Transverse colon (tissue), 4 donors: Measurements from ENCODE around the gene KRT34. TPM values are rescaled to one million over a fixed set of nuclear protein-coding genes. Genes with fewer than 3 reads are reported as not detected.

Source experiments
- DNase-seq: peaks from one replicate; pipeline ENCODE4 v3.0.0-alpha.2; 2019
- H3K27ac ChIP-seq, 4 donors: fragments of 200-600 bp; sonication (generic); 2 replicates each; pipeline ENCODE4 v1.5.1; 2016 to 2018; ENCODE audit warnings: inconsistent platforms in 4 of 4
- H3K27me3 ChIP-seq: fragments of 200-600 bp; sonication (generic); 2 replicates; pipeline ENCODE4 v1.5.1; 2017; ENCODE audit warnings: inconsistent platforms
- H3K36me3 ChIP-seq, 4 donors: fragments of 200-600 bp; sonication (generic); 2 replicates each; pipeline ENCODE4 v1.5.1; 2017 to 2019; ENCODE audit warnings: inconsistent platforms in 4 of 4
- H3K4me1 ChIP-seq, 4 donors: fragments of 200-600 bp; sonication (generic); 2 replicates each; pipeline ENCODE4 v1.5.1; 2017 to 2020; ENCODE audit warnings: inconsistent platforms in 4 of 4
- H3K4me3 ChIP-seq, 4 donors: fragments of 200-600 bp; sonication (generic); 1 replicate in 1 of 4; 2 replicates in 3 of 4; pipeline versions ENCODE4 v1.5.1 to v1.6.1; 2017 to 2019; ENCODE audit warnings: inconsistent platforms in 4 of 4
- H3K9me3 ChIP-seq, 2 donors: fragments of 200-600 bp; sonication (generic); 2 replicates each; pipeline ENCODE4 v1.5.1; 2017 to 2019; ENCODE audit warnings: inconsistent platforms in 2 of 2
- EP300 ChIP-seq: sonication (generic); formaldehyde crosslinking; IDR thresholded peaks from one replicate; pipeline ENCODE4 v1.6.1; 2017; ENCODE audit warnings: antibody characterized with exemption, low read depth
- POLR2A ChIP-seq: fragments of 450-650 bp; IDR thresholded peaks from one replicate; pipeline ENCODE4 v1.6.1; 2016; ENCODE audit warnings: antibody characterized with exemption, mild to moderate bottlenecking, moderate library complexity
- POLR2AphosphoS5 ChIP-seq, 3 donors: sonication (generic); formaldehyde crosslinking; IDR thresholded peaks; one replicate each; pipeline ENCODE4 v1.6.1; 2016; ENCODE audit warnings: antibody characterized with exemption in 3 of 3
- WGBS, 2 donors: methylation state at CpG; one replicate each; pipeline ENCODE4 v1.1.5; 2018; ENCODE audit warnings: low coverage in 1 of 2; 5-methylcytosine and 5-hydroxymethylcytosine counted together
- in situ Hi-C, 4 donors: fragments of 200-750 bp; cut with MboI; loops; one replicate each; pipeline versions ENCODE4 v1.15.0 to v1.15.1; 2017; ENCODE audit warnings: low sequenced_read_pairs in 3 of 4, low pct_ligation_motif_present in 1 of 4, low pct_unique_long_range_greater_than_20kb in 1 of 4
- intact Hi-C: fragments of 100-400 bp; cut with DNase I; formaldehyde crosslinking; loops from one replicate; pipeline ENCODE4 v1.15.1; 2023; ENCODE audit warnings: low total_unique reads
- total RNA-seq, 4 donors: library from RNA; depleted of rRNA; stranded (reverse); fragments of >200 nt; gene quantifications; one replicate each; pipeline ENCODE4 v1.1.0, GENCODE V29; 2016
- TF ChIP-seq, protein P1 (sequence below), 5 experiments: fragments of 200-600 bp in 3 of 5; fragments of 450-650 bp in 2 of 5; sonication (generic) in 3 of 5; IDR thresholded peaks; 1 replicate in 2 of 5; 2 replicates in 3 of 5; pipeline ENCODE4 v1.5.1; 2016 to 2017; ENCODE audit warnings: antibody characterized with exemption in 5 of 5, inconsistent platforms in 3 of 5, mild to moderate bottlenecking in 2 of 5, moderate library complexity in 1 of 5

KRT34 gene
- total RNA-seq, 4 donors from 2014 or later: not detected

DNA sequence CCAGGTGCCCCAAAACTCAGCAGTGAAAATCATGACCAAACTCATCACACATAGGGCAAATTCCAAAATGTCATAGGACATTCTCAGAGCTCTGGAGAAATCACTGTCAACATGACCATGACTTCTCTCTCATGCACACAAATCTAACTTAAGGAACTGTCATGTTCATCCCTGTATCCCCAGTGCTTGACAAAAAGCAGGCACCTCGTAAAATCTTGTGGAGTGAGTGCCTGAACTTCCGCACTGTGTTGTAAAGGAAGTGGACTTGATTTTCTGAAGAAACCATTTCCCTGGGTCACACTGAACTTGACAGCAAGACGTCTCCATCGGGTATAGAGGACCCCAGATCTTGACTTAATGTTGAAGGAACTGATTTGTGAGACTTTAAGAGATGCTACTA lies 39.5 kb upstream of the KRT34 start:
- TF ChIP-seq POLR2AphosphoS5 (IDR thresholded peaks at IDR 0.05) (peak in 1 of 3 donors; percentile 29), POLR2A (no peak)
- intact Hi-C loops (no loop called here), in situ Hi-C loops (no loop called here)
- Histone ChIP-seq H3K4me1 (no peaks in the 10 kb centered on the region), H3K27me3 (no peaks in the 10 kb centered on the region), H3K4me3 (no peak overlapping the region), H3K27ac (no peak overlapping the region), H3K9me3 (no peaks in the 10 kb centered on the region), H3K36me3 (no peaks in the 10 kb centered on the region)
- DNase-seq: no peak
- WGBS, 2 donors: 60 to 71% methylated on average over 1 to 4 of the region's 4 CpGs

DNA sequence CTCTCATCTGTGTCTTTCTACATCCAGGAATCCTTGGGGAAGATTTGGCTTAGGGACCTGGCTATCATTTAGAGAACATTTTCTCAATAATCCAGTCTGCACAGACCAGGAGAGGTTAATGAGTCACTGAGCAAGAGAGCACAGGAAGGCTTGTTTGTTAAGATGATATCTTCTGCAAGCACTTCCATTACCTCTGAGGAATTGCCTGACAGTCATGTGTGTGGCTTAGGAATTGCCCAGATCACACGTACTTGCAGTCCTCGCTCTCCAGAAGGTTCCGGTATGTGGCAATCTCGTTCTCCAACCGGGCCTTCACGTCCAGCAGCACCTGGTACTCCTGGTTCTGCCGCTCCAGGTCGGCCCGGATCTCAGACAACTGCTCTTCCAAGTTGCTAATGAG lies 39.0 kb upstream of the KRT34 start:
- intact Hi-C loops (no loop called here), in situ Hi-C loops (no loop called here)
- Histone ChIP-seq H3K9me3 (no peaks in the 10 kb centered on the region), H3K4me1 (no peaks in the 10 kb centered on the region), H3K4me3 (no peak overlapping the region), H3K36me3 (no peaks in the 10 kb centered on the region), H3K27me3 (no peaks in the 10 kb centered on the region), H3K27ac (no peak overlapping the region)
- 73% methylated on average over 9 of the region's 9 CpGs; no CpG with 5 or more reads in 1 of the 2 donors for WGBS, 2 donors
- no peak for DNase-seq
- TF ChIP-seq POLR2A: no peak
- TF ChIP-seq, protein P1, sequence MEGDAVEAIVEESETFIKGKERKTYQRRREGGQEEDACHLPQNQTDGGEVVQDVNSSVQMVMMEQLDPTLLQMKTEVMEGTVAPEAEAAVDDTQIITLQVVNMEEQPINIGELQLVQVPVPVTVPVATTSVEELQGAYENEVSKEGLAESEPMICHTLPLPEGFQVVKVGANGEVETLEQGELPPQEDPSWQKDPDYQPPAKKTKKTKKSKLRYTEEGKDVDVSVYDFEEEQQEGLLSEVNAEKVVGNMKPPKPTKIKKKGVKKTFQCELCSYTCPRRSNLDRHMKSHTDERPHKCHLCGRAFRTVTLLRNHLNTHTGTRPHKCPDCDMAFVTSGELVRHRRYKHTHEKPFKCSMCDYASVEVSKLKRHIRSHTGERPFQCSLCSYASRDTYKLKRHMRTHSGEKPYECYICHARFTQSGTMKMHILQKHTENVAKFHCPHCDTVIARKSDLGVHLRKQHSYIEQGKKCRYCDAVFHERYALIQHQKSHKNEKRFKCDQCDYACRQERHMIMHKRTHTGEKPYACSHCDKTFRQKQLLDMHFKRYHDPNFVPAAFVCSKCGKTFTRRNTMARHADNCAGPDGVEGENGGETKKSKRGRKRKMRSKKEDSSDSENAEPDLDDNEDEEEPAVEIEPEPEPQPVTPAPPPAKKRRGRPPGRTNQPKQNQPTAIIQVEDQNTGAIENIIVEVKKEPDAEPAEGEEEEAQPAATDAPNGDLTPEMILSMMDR (IDR thresholded peaks at IDR 0.05): no peak
- TF ChIP-seq POLR2AphosphoS5 (IDR thresholded peaks at IDR 0.05): no peak
- no peak for TF ChIP-seq EP300

DNA sequence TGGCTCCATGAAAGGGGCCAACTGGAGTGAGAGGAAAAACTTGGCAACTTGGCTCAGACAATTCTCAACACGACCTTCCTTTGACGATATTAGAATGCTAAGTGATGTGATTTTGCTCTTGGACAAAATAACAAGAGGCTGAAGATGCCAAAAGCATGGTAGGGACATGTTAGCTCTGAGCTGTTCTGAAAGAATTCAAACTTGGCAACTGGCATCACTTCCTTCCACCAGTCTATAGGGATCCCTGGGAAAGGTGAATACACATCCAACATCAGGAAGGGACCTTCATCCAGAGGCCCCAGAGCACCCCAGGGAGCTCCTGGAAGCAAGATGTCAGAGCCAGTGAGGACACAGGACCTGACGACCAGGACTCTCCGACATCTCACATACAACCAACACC lies 38.0 kb upstream of the KRT34 start:
- 68 to 90% methylated on average over 2 to 4 of the region's 4 CpGs for WGBS, 2 donors
- Histone ChIP-seq H3K4me3 (no peak overlapping the region), H3K9me3 (no peaks in the 10 kb centered on the region), H3K36me3 (no peaks in the 10 kb centered on the region), H3K27me3 (no peaks in the 10 kb centered on the region), H3K4me1 (no peaks in the 10 kb centered on the region), H3K27ac (no peak overlapping the region)
- TF ChIP-seq EP300: no peak
- TF ChIP-seq POLR2A: no peak
- intact Hi-C loops: no loop called here
- in situ Hi-C loops: no loop called here
- no peak for DNase-seq

DNA sequence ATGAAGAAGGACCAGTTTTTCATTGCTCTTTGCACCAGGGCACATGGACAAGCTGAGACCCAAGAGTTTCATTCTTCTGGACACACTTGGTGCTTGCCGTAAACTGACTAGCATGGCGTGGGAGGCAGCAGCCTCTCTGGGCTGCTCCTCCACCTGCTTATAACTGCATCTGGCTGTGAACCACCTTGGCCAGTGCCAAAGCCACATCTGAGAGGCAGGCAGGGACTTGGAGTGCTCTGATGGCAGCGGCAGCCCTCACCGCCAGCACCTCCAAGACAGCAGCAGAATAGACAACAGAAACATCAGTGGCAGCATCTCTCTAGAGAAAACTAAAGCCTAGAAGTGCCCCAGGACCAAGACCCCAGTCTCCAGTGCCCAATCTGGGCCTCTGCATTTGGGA lies 37.6 kb upstream of the KRT34 start:
- intact Hi-C loops (no loop called here), in situ Hi-C loops (no loop called here)
- H3K4me3 ChIP-seq: no peak overlapping the region
- 85% methylated on average over 4 of the region's 4 CpGs; no CpG with 5 or more reads in 1 of the 2 donors for WGBS, 2 donors
- DNase-seq: no peak
- TF ChIP-seq POLR2AphosphoS5 (IDR thresholded peaks at IDR 0.05) (no peak), EP300 (no peak), POLR2A (no peak)
- TF ChIP-seq, protein P1 (IDR thresholded peaks at IDR 0.05): no peak
- H3K4me1 ChIP-seq: no peaks in the 10 kb centered on the region
- H3K36me3 ChIP-seq: no peaks in the 10 kb centered on the region
- no peaks in the 10 kb centered on the region for H3K9me3 ChIP-seq
- no peak overlapping the region for H3K27ac ChIP-seq
- no peaks in the 10 kb centered on the region for H3K27me3 ChIP-seq

DNA sequence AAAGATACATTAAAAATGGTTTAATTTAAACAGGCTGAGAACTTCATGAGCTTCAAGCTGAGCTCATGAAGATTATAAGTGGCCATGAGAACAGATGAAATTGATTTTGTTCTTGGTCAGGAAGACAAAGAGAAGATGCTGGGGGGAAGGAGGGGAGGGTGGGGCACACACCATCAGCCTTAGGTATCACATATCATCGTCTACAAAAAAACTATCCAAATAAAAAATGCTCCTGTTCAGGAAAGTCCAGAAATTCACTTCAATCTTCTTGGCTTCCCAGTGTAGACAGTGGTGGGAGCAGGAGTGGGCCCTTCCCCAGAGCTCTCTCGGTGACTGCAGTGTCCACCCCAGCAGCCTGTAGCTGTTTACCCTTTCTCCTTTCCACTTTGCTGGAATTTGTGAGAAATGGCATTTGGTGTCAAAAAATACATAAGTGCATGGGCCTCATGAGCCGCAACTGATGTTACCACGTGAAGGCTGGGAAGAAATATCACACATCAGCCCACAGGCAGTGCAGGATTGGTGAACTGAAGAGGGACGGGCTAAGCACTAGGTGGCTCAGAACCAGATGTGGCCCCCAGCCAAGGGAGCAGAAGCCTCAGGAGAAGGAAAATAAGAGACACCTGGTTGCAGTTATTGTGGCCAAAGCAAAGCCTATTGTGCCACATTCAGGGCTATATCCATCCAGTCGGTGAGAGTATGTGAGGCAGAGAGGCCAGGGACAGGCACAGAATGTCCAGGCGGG lies 36.2 kb upstream of the KRT34 start:
- H3K36me3 ChIP-seq: no peaks in the 10 kb centered on the region
- WGBS, 2 donors: 80 to 87% methylated on average over 3 to 7 of the region's 7 CpGs
- no peak for DNase-seq
- no peaks in the 10 kb centered on the region for H3K4me1 ChIP-seq
- in situ Hi-C loops (no loop called here), intact Hi-C loops (no loop called here)
- no peaks in the 10 kb centered on the region for H3K9me3 ChIP-seq
- no peak overlapping the region for H3K4me3 ChIP-seq
- no peaks in the 10 kb centered on the region for H3K27me3 ChIP-seq
- no peak overlapping the region for H3K27ac ChIP-seq
- TF ChIP-seq POLR2AphosphoS5 (IDR thresholded peaks at IDR 0.05) (no peak), EP300 (no peak), POLR2A (no peak)
- TF ChIP-seq, protein P1 (IDR thresholded peaks at IDR 0.05): no peak
